ENCODE results near the gene BBLN.

GRCh38 chr9:128174062-128174461 lies 14.0 kb downstream of the BBLN start:
- no peak for TF ChIP-seq CTCF (conservative IDR thresholded peaks at IDR 0.05)
- TF ChIP-seq ZFX (IDR thresholded peaks at IDR 0.05) = no peak
